CD4-positive, alpha-beta T cell treated with Interleukin-17A for 4 hours (primary cell): ENCODE measurements around the gene LAMC3.
"Not testable (repeated sequence)": the region's sequence is repeated elsewhere in the genome, so short reads cannot be mapped to it uniquely, and the experiment has no call there.

Experiments
- DNase-seq: peaks from one replicate; pipeline ENCODE4 v3.0.0-alpha.2; 2020; ENCODE audit warnings: mixed read lengths

LAMC3 gene

GRCh38 chr9:131031005-131031641, 22.1 kb downstream of the LAMC3 start:
- no peak for DNase-seq

- no peak for DNase-seq
These were observed 22.6 kb downstream of the LAMC3 start for GRCh38 chr9:131031642-131032005.

- no peak for DNase-seq
These were observed 23.4 kb downstream of the LAMC3 start for GRCh38 chr9:131032384-131032783.

- DNase-seq = no peak
These were observed 24.6 kb downstream of the LAMC3 start for GRCh38 chr9:131033269-131034224.

- no peak for DNase-seq
These were observed 25.3 kb downstream of the LAMC3 start for GRCh38 chr9:131034268-131034667.

- DNase-seq = not testable (repeated sequence)
These were observed 25.8 kb downstream of the LAMC3 start for GRCh38 chr9:131034749-131035148.

GRCh38 chr9:131035548-131035947, 26.6 kb downstream of the LAMC3 start:
- DNase-seq = no peak

- DNase-seq = no peak
These were observed 27.1 kb downstream of the LAMC3 start for GRCh38 chr9:131036071-131036470.

- DNase-seq = no peak
These were observed 27.8 kb downstream of the LAMC3 start for GRCh38 chr9:131036529-131037334.

GRCh38 chr9:131037335-131038255, 28.6 kb downstream of the LAMC3 start:
- DNase-seq = no peak

GRCh38 chr9:131038256-131039128, 29.5 kb downstream of the LAMC3 start:
- no peak for DNase-seq

- DNase-seq = no peak
These were observed 30.4 kb downstream of the LAMC3 start for GRCh38 chr9:131039129-131039954.

- no peak for DNase-seq
These were observed 33.7 kb downstream of the LAMC3 start for GRCh38 chr9:131042666-131043065.

- DNase-seq = no peak
These were observed 34.1 kb downstream of the LAMC3 start for GRCh38 chr9:131043087-131043486.

- DNase-seq = no peak
These were observed 34.7 kb downstream of the LAMC3 start for GRCh38 chr9:131043646-131044045.

GRCh38 chr9:131045300-131046092, 36.5 kb downstream of the LAMC3 start:
- DNase-seq = peak; percentile 49

- DNase-seq = no peak
These were observed 37.1 kb downstream of the LAMC3 start for GRCh38 chr9:131046093-131046380.

GRCh38 chr9:131046581-131047202, 37.7 kb downstream of the LAMC3 start:
- peak; percentile 78 for DNase-seq

- no peak for DNase-seq
These were observed 39.4 kb downstream of the LAMC3 start for GRCh38 chr9:131048332-131048731.
